Liver (tissue), 9 donors: ENCODE measurements around the gene TMEM266. TPM values are rescaled to one million over a fixed set of nuclear protein-coding genes. Genes with fewer than 3 reads are reported as not detected.
A peak's percentile ranks its signal among the peaks of the same experiment; 100 is the strongest.

ENCODE experiments used
- DNase-seq: peaks from one replicate; pipeline ENCODE4 v3.0.0-alpha.2; 2017; ENCODE audit warnings: low spot score
- H3K27ac ChIP-seq, 2 donors: one replicate each; pipeline ENCODE4 v1.7.0; 2013; ENCODE audit warnings: inconsistent platforms in 2 of 2, low read length in 2 of 2, control low read depth in 1 of 2, low read depth in 1 of 2, mild to moderate bottlenecking in 1 of 2
- H3K27me3 ChIP-seq, 4 donors: one replicate each; pipeline versions ENCODE4 v1.6.1 to v1.7.0; 2013; ENCODE audit warnings: low read length in 3 of 4, inconsistent platforms in 1 of 4, mild to moderate bottlenecking in 1 of 4, moderate library complexity in 1 of 4; ENCODE audit not compliant: control insufficient read depth in 4 of 4, insufficient read depth in 4 of 4
- H3K36me3 ChIP-seq, 4 donors: one replicate each; pipeline versions ENCODE4 v1.6.1 to v1.7.0; 2013; ENCODE audit warnings: low read length in 3 of 4, mild to moderate bottlenecking in 3 of 4, low read depth in 1 of 4, moderate library complexity in 1 of 4; ENCODE audit not compliant: control insufficient read depth in 4 of 4, insufficient read depth in 3 of 4
- H3K4me1 ChIP-seq, 4 donors: one replicate each; pipeline versions ENCODE4 v1.6.1 to v1.7.0; 2013; ENCODE audit warnings: low read length in 3 of 4, mild to moderate bottlenecking in 3 of 4, moderate library complexity in 1 of 4; ENCODE audit not compliant: control insufficient read depth in 4 of 4, insufficient read depth in 4 of 4
- H3K4me3 ChIP-seq, 3 donors: one replicate each; pipeline versions ENCODE4 v1.6.1 to v1.7.0; 2013; ENCODE audit warnings: low read length in 3 of 3, control low read depth in 1 of 3, low read depth in 1 of 3, mild to moderate bottlenecking in 1 of 3
- H3K9ac ChIP-seq, 2 donors: one replicate each; pipeline ENCODE4 v1.7.0; 2013; ENCODE audit warnings: low read length in 2 of 2, mild to moderate bottlenecking in 2 of 2, moderate library complexity in 2 of 2, control low read depth in 1 of 2, low read depth in 1 of 2
- H3K9me3 ChIP-seq, 4 donors: one replicate each; pipeline versions ENCODE4 v1.6.1 to v1.7.0; 2013; ENCODE audit warnings: low read length in 3 of 4; ENCODE audit not compliant: control insufficient read depth in 4 of 4
- FOXA1 ChIP-seq: IDR thresholded peaks from 2 replicates; pipeline ENCODE4 v1.6.1; 2016; ENCODE audit warnings: antibody characterized with exemption
- HNF4G ChIP-seq: IDR thresholded peaks from 2 replicates; pipeline ENCODE4 v1.6.1; 2016; ENCODE audit warnings: antibody characterized with exemption
- JUND ChIP-seq, 2 donors: IDR thresholded peaks; 2 replicates each; pipeline ENCODE4 v1.6.1; 2016; ENCODE audit warnings: antibody characterized with exemption in 2 of 2
- NR2F2 ChIP-seq: IDR thresholded peaks from 2 replicates; pipeline ENCODE4 v1.6.1; 2016; ENCODE audit warnings: antibody characterized with exemption
- RAD21 ChIP-seq, 2 donors: IDR thresholded peaks; 2 replicates each; pipeline ENCODE4 v1.6.1; 2016; ENCODE audit warnings: antibody characterized with exemption in 2 of 2, mild to moderate bottlenecking in 2 of 2
- REST ChIP-seq: IDR thresholded peaks from 2 replicates; pipeline ENCODE4 v1.6.1; 2016; ENCODE audit warnings: antibody characterized with exemption, mild to moderate bottlenecking
- RXRA ChIP-seq, 2 donors: IDR thresholded peaks; 2 replicates each; pipeline ENCODE4 v1.6.1; 2017 to 2018; ENCODE audit warnings: antibody characterized with exemption in 2 of 2, mild to moderate bottlenecking in 1 of 2
- TAF1 ChIP-seq: conservative IDR thresholded peaks from 2 replicates; pipeline ENCODE4 v1.6.1; 2016; ENCODE audit warnings: antibody characterized with exemption, mild to moderate bottlenecking
- WGBS: extraction: QIAGEN DNeasy Blood & Tissue Kit; methylation state at CpG from one replicate; pipeline ENCODE4 v1.1.7; 2013; 5-methylcytosine and 5-hydroxymethylcytosine counted together
- polyA plus RNA-seq, 2 donors: library from polyadenylated mRNA; stranded (reverse) in 1 of 2; unstranded in 1 of 2; fragments of 200-250 nt in 1 of 2; fragments of >200 nt in 1 of 2; fragmentation: Nextera tagmentation in 1 of 2; extraction: Ambion mirVana in 1 of 2; gene quantifications; one replicate each; pipeline versions ENCODE4 v1.2.1 to v1.2.3, GENCODE V29; 2013 to 2015
- total RNA-seq, 2 donors: library from RNA; depleted of rRNA; stranded (reverse); fragments of >200 nt; gene quantifications; one replicate each; pipeline ENCODE4 v1.2.3, GENCODE V29; 2014
- TF ChIP-seq, protein P1 (sequence below): IDR thresholded peaks from 2 replicates; pipeline ENCODE4 v1.6.1; 2016; ENCODE audit warnings: antibody characterized with exemption
- TF ChIP-seq, protein P2 (sequence below): fragments of 150-350 bp; IDR thresholded peaks from 2 replicates; pipeline ENCODE4 v1.5.1; 2017; ENCODE audit warnings: improper control_type of control experiment, low read depth, low read length; ENCODE audit not compliant: missing input control
- donor health status: healthy.
- donor health status: healthy.
- donor health status: healthy.
- donor health status: healthy.
- donor health status: healthy.

Gene TMEM266
- total and polyA plus RNA-seq, 4 donors = 0.25 to 1.3 TPM; not detected in 2

- Histone ChIP-seq H3K9ac (no peak overlapping the region), H3K9me3 (no peaks in the 10 kb centered on the region), H3K27me3 (no peaks in the 10 kb centered on the region), H3K4me1 (peaks cover 0 to 1% (median 0%) of the 10 kb centered on the region in 4 donors), H3K27ac (no peak overlapping the region), H3K36me3 (peaks cover 3 to 13% (median 7%) of the 10 kb centered on the region in 4 donors), H3K4me3 (no peak overlapping the region)
- DNase-seq = no peak
- no peak for TF ChIP-seq NR2F2
- TF ChIP-seq TAF1 = no peak
- TF ChIP-seq REST = no peak
- TF ChIP-seq HNF4G = no peak
- TF ChIP-seq JUND (IDR thresholded peaks at IDR 0.05) = no peak
- TF ChIP-seq, protein P1, sequence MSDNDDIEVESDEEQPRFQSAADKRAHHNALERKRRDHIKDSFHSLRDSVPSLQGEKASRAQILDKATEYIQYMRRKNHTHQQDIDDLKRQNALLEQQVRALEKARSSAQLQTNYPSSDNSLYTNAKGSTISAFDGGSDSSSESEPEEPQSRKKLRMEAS = no peak
- TF ChIP-seq RXRA (IDR thresholded peaks at IDR 0.05) = no peak
- no peak for TF ChIP-seq FOXA1
- WGBS = 85% methylated on average over 4 of the region's 4 CpGs
Observed at GRCh38 chr15:76234337-76234889, 174.6 kb downstream of the TMEM266 start.

GRCh38 chr15:76235186-76235826, 175.5 kb downstream of the TMEM266 start:
- H3K9ac ChIP-seq = no peak overlapping the region
- TF ChIP-seq, protein P2, sequence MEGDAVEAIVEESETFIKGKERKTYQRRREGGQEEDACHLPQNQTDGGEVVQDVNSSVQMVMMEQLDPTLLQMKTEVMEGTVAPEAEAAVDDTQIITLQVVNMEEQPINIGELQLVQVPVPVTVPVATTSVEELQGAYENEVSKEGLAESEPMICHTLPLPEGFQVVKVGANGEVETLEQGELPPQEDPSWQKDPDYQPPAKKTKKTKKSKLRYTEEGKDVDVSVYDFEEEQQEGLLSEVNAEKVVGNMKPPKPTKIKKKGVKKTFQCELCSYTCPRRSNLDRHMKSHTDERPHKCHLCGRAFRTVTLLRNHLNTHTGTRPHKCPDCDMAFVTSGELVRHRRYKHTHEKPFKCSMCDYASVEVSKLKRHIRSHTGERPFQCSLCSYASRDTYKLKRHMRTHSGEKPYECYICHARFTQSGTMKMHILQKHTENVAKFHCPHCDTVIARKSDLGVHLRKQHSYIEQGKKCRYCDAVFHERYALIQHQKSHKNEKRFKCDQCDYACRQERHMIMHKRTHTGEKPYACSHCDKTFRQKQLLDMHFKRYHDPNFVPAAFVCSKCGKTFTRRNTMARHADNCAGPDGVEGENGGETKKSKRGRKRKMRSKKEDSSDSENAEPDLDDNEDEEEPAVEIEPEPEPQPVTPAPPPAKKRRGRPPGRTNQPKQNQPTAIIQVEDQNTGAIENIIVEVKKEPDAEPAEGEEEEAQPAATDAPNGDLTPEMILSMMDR = peak; percentile 20
- peak; percentile 72 to 74 for TF ChIP-seq RAD21 (IDR thresholded peaks at IDR 0.05)
- no peak for TF ChIP-seq FOXA1
- TF ChIP-seq NR2F2 = no peak
- TF ChIP-seq REST = no peak
- 75% methylated on average over 3 of the region's 3 CpGs for WGBS
- H3K27ac ChIP-seq = no peak overlapping the region
- no peaks in the 10 kb centered on the region for H3K27me3 ChIP-seq
- peaks cover 3 to 12% (median 6%) of the 10 kb centered on the region in 4 donors for H3K36me3 ChIP-seq
- no peaks in the 10 kb centered on the region for H3K9me3 ChIP-seq
- no peak for DNase-seq
- peaks cover 0 to 1% (median 0%) of the 10 kb centered on the region in 4 donors for H3K4me1 ChIP-seq
- no peak overlapping the region for H3K4me3 ChIP-seq
